ENCODE measurements around the gene RNF181. TPM values are rescaled to one million over a fixed set of nuclear protein-coding genes. Genes with fewer than 3 reads are reported as not detected.
A peak's percentile ranks its signal among the peaks of the same experiment; 100 is the strongest.

Gene RNF181
- total RNA-seq, 1 donor: 146 TPM

- Histone ChIP-seq H3K79me2 (ENCODE audit: insufficient read depth, low read length) (peaks cover 53% of the 10 kb centered on the region), H3K9me3 (ENCODE audit: low read depth, low read length) (no peaks in the 10 kb centered on the region), H2AFZ (ENCODE audit: low read length) (peak overlapping the region; percentile 79), H4K20me1 (ENCODE audit: insufficient read depth, low read length) (peaks cover 12% of the 10 kb centered on the region), H3K4me2 (ENCODE audit: insufficient read depth, low read length) (peak overlapping the region; percentile 95), H3K4me1 (ENCODE audit: insufficient read depth, low read length) (peaks cover 29% of the 10 kb centered on the region), H3K27ac (ENCODE audit: low read depth, low read length) (peak overlapping the region; percentile 78), H3K36me3 (ENCODE audit: insufficient read depth, low read length) (peaks cover 29% of the 10 kb centered on the region), H3K4me3 (ENCODE audit: insufficient read depth, low read length) (peak overlapping the region; percentile 82), H3K27me3 (ENCODE audit: insufficient read depth, low read length) (no peaks in the 10 kb centered on the region)
- DNase-seq (ENCODE audit: insufficient read length, low spot score, missing footprints): peak; percentile 95
- TF ChIP-seq CTCF (IDR thresholded peaks at IDR 0.05; ENCODE audit: extremely low read depth, low read depth, low read length): no peak
Observed at GRCh38 chr2:85596026-85596333, 435 bp downstream of the RNF181 start.

GRCh38 chr2:85596486-85597143, 1.1 kb downstream of the RNF181 start:
- H3K36me3 ChIP-seq (ENCODE audit: insufficient read depth, low read length): peaks cover 29% of the 10 kb centered on the region
- no peaks in the 10 kb centered on the region for H3K9me3 ChIP-seq (ENCODE audit: low read depth, low read length)
- H3K4me3 ChIP-seq (ENCODE audit: insufficient read depth, low read length): peak overlapping the region; percentile 82
- H3K27me3 ChIP-seq (ENCODE audit: insufficient read depth, low read length): no peaks in the 10 kb centered on the region
- TF ChIP-seq CTCF (IDR thresholded peaks at IDR 0.05; ENCODE audit: extremely low read depth, low read depth, low read length): no peak
- H2AFZ ChIP-seq (ENCODE audit: low read length): no peak overlapping the region
- H3K4me1 ChIP-seq (ENCODE audit: insufficient read depth, low read length): peaks cover 29% of the 10 kb centered on the region
- peak overlapping the region; percentile 78 for H3K27ac ChIP-seq (ENCODE audit: low read depth, low read length)
- H3K79me2 ChIP-seq (ENCODE audit: insufficient read depth, low read length): peaks cover 55% of the 10 kb centered on the region
- H4K20me1 ChIP-seq (ENCODE audit: insufficient read depth, low read length): peaks cover 14% of the 10 kb centered on the region
- peak overlapping the region; percentile 95 for H3K4me2 ChIP-seq (ENCODE audit: insufficient read depth, low read length)
- peak; percentile 84 for DNase-seq (ENCODE audit: insufficient read length, low spot score, missing footprints)

GRCh38 chr2:85597241-85597640, 1.7 kb downstream of the RNF181 start:
- no peak overlapping the region for H3K4me3 ChIP-seq (ENCODE audit: insufficient read depth, low read length)
- H3K79me2 ChIP-seq (ENCODE audit: insufficient read depth, low read length): peaks cover 56% of the 10 kb centered on the region
- H3K4me1 ChIP-seq (ENCODE audit: insufficient read depth, low read length): peaks cover 29% of the 10 kb centered on the region
- H3K4me2 ChIP-seq (ENCODE audit: insufficient read depth, low read length): peak overlapping the region; percentile 95
- H2AFZ ChIP-seq (ENCODE audit: low read length): no peak overlapping the region
- TF ChIP-seq CTCF (IDR thresholded peaks at IDR 0.05; ENCODE audit: extremely low read depth, low read depth, low read length): no peak
- peaks cover 29% of the 10 kb centered on the region for H3K36me3 ChIP-seq (ENCODE audit: insufficient read depth, low read length)
- H3K27me3 ChIP-seq (ENCODE audit: insufficient read depth, low read length): no peaks in the 10 kb centered on the region
- no peak overlapping the region for H3K27ac ChIP-seq (ENCODE audit: low read depth, low read length)
- H4K20me1 ChIP-seq (ENCODE audit: insufficient read depth, low read length): peaks cover 14% of the 10 kb centered on the region
- no peak for DNase-seq (ENCODE audit: insufficient read length, low spot score, missing footprints)
- H3K9me3 ChIP-seq (ENCODE audit: low read depth, low read length): no peaks in the 10 kb centered on the region

- peaks cover 24% of the 10 kb centered on the region for H3K36me3 ChIP-seq (ENCODE audit: insufficient read depth, low read length)
- H3K27ac ChIP-seq (ENCODE audit: low read depth, low read length): no peak overlapping the region
- H3K4me2 ChIP-seq (ENCODE audit: insufficient read depth, low read length): no peak overlapping the region
- DNase-seq (ENCODE audit: insufficient read length, low spot score, missing footprints): peak; percentile 46
- no peak overlapping the region for H3K4me3 ChIP-seq (ENCODE audit: insufficient read depth, low read length)
- H2AFZ ChIP-seq (ENCODE audit: low read length): no peak overlapping the region
- no peak for TF ChIP-seq CTCF (IDR thresholded peaks at IDR 0.05; ENCODE audit: extremely low read depth, low read depth, low read length)
- H3K27me3 ChIP-seq (ENCODE audit: insufficient read depth, low read length): no peaks in the 10 kb centered on the region
- peaks cover 51% of the 10 kb centered on the region for H3K79me2 ChIP-seq (ENCODE audit: insufficient read depth, low read length)
- H4K20me1 ChIP-seq (ENCODE audit: insufficient read depth, low read length): peaks cover 14% of the 10 kb centered on the region
- H3K9me3 ChIP-seq (ENCODE audit: low read depth, low read length): no peaks in the 10 kb centered on the region
- H3K4me1 ChIP-seq (ENCODE audit: insufficient read depth, low read length): peaks cover 30% of the 10 kb centered on the region
Observed at GRCh38 chr2:85598594-85599340, 3.2 kb downstream of the RNF181 start.

Measured in osteoblast (primary cell).